Measurements from ENCODE around the gene HDAC9.

DNA sequence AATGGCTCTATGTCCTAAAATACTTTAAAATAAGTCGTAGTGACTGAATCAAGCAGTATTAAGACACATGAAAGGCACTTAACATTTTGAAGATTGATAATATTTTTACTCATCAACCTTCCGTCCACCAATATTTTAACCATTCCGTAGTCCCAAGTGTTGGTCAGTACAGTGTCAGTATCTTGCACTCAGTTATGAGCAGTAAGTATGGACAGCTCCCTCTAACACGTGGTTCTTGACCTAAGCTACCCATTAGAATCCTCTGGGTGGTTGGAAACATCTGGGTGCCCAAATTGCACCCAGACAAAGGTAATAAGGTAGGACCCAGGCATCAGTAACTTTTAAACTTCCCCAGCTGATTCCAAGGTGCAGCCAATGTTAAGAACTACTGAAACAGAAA is 260.2 kb downstream of the HDAC9 start:
- TF ChIP-seq CTCF (IDR thresholded peaks at IDR 0.05; ENCODE audit: insufficient read depth, low read length, poor library complexity, severe bottlenecking), result no peak
- no peak for TF ChIP-seq EZH2phosphoT487 (conservative IDR thresholded peaks at IDR 0.05; ENCODE audit: low read length)
